Keratinocyte (primary cell): ENCODE data around the gene NDOR1. TPM values are rescaled to one million over a fixed set of nuclear protein-coding genes. Genes with fewer than 3 reads are reported as not detected.

ENCODE experiments used
- DNase-seq: peaks from one replicate; pipeline ENCODE4 v3.0.0-alpha.2; 2011; ENCODE audit warnings: low read depth, missing footprints, low spot score
- FAIRE-seq: peaks from 2 replicates; lab custom pipeline; 2011; peaks lifted over from hg19 to GRCh38; lab: Jason Lieb, UNC
- H2AFZ ChIP-seq: 2 replicates; pipeline ENCODE4 v1.6.0; 2012; ENCODE audit warnings: low read length, control low read depth, inconsistent platforms; ENCODE audit not compliant: control insufficient read depth
- H3K27ac ChIP-seq: 2 replicates; pipeline ENCODE4 v1.5.1; 2011; ENCODE audit warnings: low read length; ENCODE audit not compliant: control insufficient read depth, insufficient read depth
- H3K27me3 ChIP-seq: 3 replicates; pipeline ENCODE4 v1.6.0; 2011; ENCODE audit warnings: low read length; ENCODE audit not compliant: control insufficient read depth, insufficient read depth; ENCODE audit errors: extremely low read depth
- H3K36me3 ChIP-seq, 2 experiments: 2 replicates in 1 of 2; 3 replicates in 1 of 2; pipeline ENCODE4 v1.5.1; 2011; ENCODE audit warnings: low read length in 2 of 2, mild to moderate bottlenecking in 1 of 2; ENCODE audit not compliant: control insufficient read depth in 2 of 2, insufficient read depth in 2 of 2; ENCODE audit errors: extremely low read depth in 1 of 2
- H3K4me1 ChIP-seq: 3 replicates; pipeline ENCODE4 v1.5.1; 2011; ENCODE audit warnings: low read length; ENCODE audit not compliant: control insufficient read depth, insufficient read depth; ENCODE audit errors: extremely low read depth
- H3K4me2 ChIP-seq: 3 replicates; pipeline ENCODE4 v1.6.0; 2011; ENCODE audit warnings: low read depth, low read length; ENCODE audit not compliant: control insufficient read depth, insufficient read depth; ENCODE audit errors: extremely low read depth
- H3K4me3 ChIP-seq, 3 experiments: fragments of 200-600 bp in 1 of 3; sonication (generic) in 1 of 3; 2 replicates in 2 of 3; 3 replicates in 1 of 3; pipeline ENCODE4 v1.5.1; 2011 to 2016; ENCODE audit warnings: low read length in 3 of 3, mild to moderate bottlenecking in 3 of 3, control low read depth in 2 of 3, inconsistent platforms in 1 of 3, low read depth in 1 of 3, mixed read lengths in 1 of 3, mixed run types in 1 of 3, moderate library complexity in 1 of 3; ENCODE audit not compliant: control insufficient read depth in 2 of 3, insufficient read depth in 2 of 3; ENCODE audit errors: extremely low read depth in 1 of 3
- H3K79me2 ChIP-seq: 2 replicates; pipeline ENCODE4 v1.6.0; 2012; ENCODE audit warnings: low read length; ENCODE audit not compliant: control insufficient read depth, insufficient read depth
- H3K9ac ChIP-seq: 3 replicates; pipeline ENCODE4 v1.6.0; 2011; ENCODE audit warnings: low read length; ENCODE audit not compliant: control insufficient read depth, insufficient read depth; ENCODE audit errors: extremely low read depth
- H3K9me1 ChIP-seq: 3 replicates; pipeline ENCODE4 v1.6.0; 2011; ENCODE audit warnings: low read length; ENCODE audit not compliant: control insufficient read depth, insufficient read depth; ENCODE audit errors: extremely low read depth
- H3K9me3 ChIP-seq: 2 replicates; pipeline ENCODE4 v1.5.1; 2012; ENCODE audit warnings: low read depth, low read length; ENCODE audit not compliant: control insufficient read depth
- H4K20me1 ChIP-seq: 3 replicates; pipeline ENCODE4 v1.6.0; 2011; ENCODE audit warnings: low read length; ENCODE audit not compliant: control insufficient read depth, insufficient read depth; ENCODE audit errors: extremely low read depth
- CTCF ChIP-seq, 3 experiments: IDR thresholded peaks in 1 of 3; conservative IDR thresholded peaks in 1 of 3; optimal IDR thresholded peaks in 1 of 3; 2 replicates in 2 of 3; 3 replicates in 1 of 3; pipeline versions ENCODE3 to v1.5.1; 2011; ENCODE audit warnings: low read length in 3 of 3, mild to moderate bottlenecking in 3 of 3, moderate library complexity in 2 of 3, control low read depth in 1 of 3, inconsistent platforms in 1 of 3; ENCODE audit not compliant: insufficient read depth in 2 of 3; ENCODE audit errors: extremely low read depth in 1 of 3
- EZH2 ChIP-seq: IDR thresholded peaks from one replicate; pipeline ENCODE4 v1.6.1; 2012; ENCODE audit warnings: inconsistent platforms, mild to moderate bottlenecking, low read length, moderate library complexity
- dilution Hi-C: fragments of 300-500 bp; cut with MboI; formaldehyde crosslinking; loops from one replicate; pipeline ENCODE4 v1.7.0; 2020; ENCODE audit warnings: low sequenced_read_pairs; ENCODE audit not compliant: extremely low pct_ligation_motif_present
- polyA plus RNA-seq, 5 experiments: library from polyadenylated mRNA; depleted of rRNA in 3 of 5; stranded (reverse) in 3 of 5; stranded (forward) in 1 of 5; unstranded in 1 of 5; fragments of >200 nt; gene quantifications; 1 replicate in 1 of 5; 2 replicates in 3 of 5; 3 replicates in 1 of 5; pipeline versions ENCODE4 v1.2.1 to v1.2.3, GENCODE V29; 2011 to 2012; ENCODE audit warnings: missing spikeins in 2 of 5, low read depth in 1 of 5, low replicate concordance in 1 of 5

NDOR1 gene
- polyA plus RNA-seq, 1 donor (not counting 4 experiments of a cell fraction or from before 2014, with no cell fraction given), result 3.9 TPM

GRCh38 chr9:137231372-137232039, 26.0 kb downstream of the NDOR1 start:
- H3K27me3 ChIP-seq, result peaks cover 15% of the 10 kb centered on the region
- H3K9ac ChIP-seq, result no peak overlapping the region
- no peak for FAIRE-seq

GRCh38 chr9:137232101-137232500, 26.6 kb downstream of the NDOR1 start:
- no peak for TF ChIP-seq CTCF (optimal IDR thresholded peaks at IDR 0.05 in 1 of 3, IDR thresholded peaks at IDR 0.05 in 1 of 3, conservative IDR thresholded peaks at IDR 0.05 in 1 of 3; ENCODE audit: extremely low read depth in 1 of 3, insufficient read depth in 2 of 3, low read length in 3 of 3)
- no peak for TF ChIP-seq EZH2
- Histone ChIP-seq H2AFZ (no peak overlapping the region), H3K9me1 (no peaks in the 10 kb centered on the region), H3K4me2 (no peak overlapping the region), H3K36me3 (no peaks in the 10 kb centered on the region), H3K27me3 (peaks cover 15% of the 10 kb centered on the region), H4K20me1 (no peaks in the 10 kb centered on the region), H3K9me3 (no peaks in the 10 kb centered on the region), H3K4me3 (no peak overlapping the region), H3K4me1 (peaks cover 6% of the 10 kb centered on the region), H3K27ac (no peak overlapping the region), H3K9ac (no peak overlapping the region), H3K79me2 (no peaks in the 10 kb centered on the region)
- dilution Hi-C loops, result no loop called here
- DNase-seq (no peak), FAIRE-seq (no peak)

More at GRCh38 chr9:137231372-137232039, 26.0 kb downstream of the NDOR1 start:
- H3K27ac ChIP-seq, result no peak overlapping the region
- H3K79me2 ChIP-seq, result no peaks in the 10 kb centered on the region
- no peak for DNase-seq
- H3K4me3 ChIP-seq, result no peak overlapping the region
- no peaks in the 10 kb centered on the region for H3K9me3 ChIP-seq
- no peak overlapping the region for H3K4me2 ChIP-seq
- peaks cover 12% of the 10 kb centered on the region for H3K4me1 ChIP-seq
- H4K20me1 ChIP-seq, result no peaks in the 10 kb centered on the region
- dilution Hi-C loops, result no loop called here
- no peak overlapping the region for H2AFZ ChIP-seq
- no peaks in the 10 kb centered on the region for H3K36me3 ChIP-seq
- TF ChIP-seq CTCF (optimal IDR thresholded peaks at IDR 0.05 in 1 of 3, IDR thresholded peaks at IDR 0.05 in 1 of 3, conservative IDR thresholded peaks at IDR 0.05 in 1 of 3; ENCODE audit: extremely low read depth in 1 of 3, insufficient read depth in 2 of 3, low read length in 3 of 3) (no peak), EZH2 (no peak)
- no peaks in the 10 kb centered on the region for H3K9me1 ChIP-seq
